Measurements from ENCODE around the gene CASTOR2.
A peak's percentile ranks its signal among the peaks of the same experiment; 100 is the strongest.
"Not testable (repeated sequence)": the region's sequence is repeated elsewhere in the genome, so short reads cannot be mapped to it uniquely, and the experiment has no call there.

Gene CASTOR2

DNA sequence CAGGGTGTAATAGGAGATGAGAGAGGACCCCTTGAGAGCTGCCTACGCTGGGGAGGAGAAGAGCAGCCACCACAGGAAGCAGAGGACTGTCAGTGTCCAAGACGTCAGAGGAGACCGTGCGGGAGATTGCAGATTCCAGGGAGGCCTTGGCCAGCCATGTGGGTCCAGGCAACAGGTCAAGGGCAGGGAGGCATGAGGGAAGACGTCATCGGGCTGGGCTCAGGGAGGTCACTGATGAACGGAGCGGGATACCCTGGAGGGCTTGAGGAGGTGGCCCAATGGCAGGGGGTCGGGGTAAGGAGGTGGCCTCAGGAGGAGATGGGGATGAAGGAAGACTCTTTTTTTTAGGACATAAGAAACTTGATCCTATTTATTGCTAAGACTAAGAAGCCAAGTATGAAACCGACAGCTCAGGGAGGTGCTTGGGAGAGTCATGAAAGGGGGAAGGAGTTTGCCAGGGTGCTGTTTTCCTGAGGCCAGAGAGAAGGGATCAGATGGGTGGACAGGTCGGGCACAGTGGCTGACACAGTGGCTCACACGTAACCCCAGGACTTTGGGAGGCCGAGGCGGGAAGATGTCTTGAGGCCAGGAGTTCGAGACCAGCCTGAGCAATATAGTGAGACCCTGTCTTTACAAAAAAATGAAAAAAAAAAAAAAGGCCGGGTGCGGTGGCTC, 30.5 kb downstream of the CASTOR2 start:
- DNase-seq (ENCODE audit: low spot score) = not testable (repeated sequence)

DNA sequence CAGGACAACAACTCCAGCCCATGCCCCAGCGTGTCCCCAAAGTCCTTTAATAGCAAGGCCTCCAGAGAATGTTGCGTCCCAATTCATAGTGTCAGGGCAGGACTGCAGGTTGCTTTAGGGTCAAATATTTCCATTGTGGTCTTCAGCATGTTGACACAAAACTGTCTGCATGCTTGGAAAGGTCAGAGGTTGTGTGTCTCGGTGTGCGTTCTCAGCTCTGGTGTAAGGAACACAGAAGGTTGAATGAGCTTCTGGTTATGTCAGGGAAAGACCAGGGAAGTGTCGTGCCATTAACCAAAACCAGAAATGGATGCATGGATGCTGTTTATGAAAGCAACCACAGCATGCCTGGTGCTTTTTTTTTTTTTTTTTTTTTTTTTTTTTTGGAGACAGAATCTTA, 31.9 kb downstream of the CASTOR2 start:
- peak; percentile 33 for DNase-seq (ENCODE audit: low spot score)

DNA sequence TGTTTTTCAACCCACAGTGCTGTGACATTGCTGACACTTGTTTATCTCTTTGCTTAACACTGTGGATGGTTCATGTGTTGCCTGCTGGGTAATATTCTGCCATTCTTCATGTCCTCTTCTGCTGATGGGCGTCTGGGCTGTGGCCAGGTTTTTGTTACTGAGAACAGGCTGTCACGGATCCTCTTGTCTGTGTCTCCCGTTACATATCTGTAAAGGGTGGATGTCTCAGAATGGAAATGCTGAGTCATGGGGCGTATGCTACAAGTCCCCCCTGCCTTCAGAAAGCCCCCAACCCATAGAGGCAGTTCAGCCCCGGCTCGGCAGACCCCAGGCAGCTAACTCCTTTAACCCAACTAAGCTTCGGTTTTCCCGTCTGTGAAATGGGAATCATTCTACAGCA, 33.3 kb downstream of the CASTOR2 start:
- not testable (repeated sequence) for DNase-seq (ENCODE audit: low spot score)

DNA sequence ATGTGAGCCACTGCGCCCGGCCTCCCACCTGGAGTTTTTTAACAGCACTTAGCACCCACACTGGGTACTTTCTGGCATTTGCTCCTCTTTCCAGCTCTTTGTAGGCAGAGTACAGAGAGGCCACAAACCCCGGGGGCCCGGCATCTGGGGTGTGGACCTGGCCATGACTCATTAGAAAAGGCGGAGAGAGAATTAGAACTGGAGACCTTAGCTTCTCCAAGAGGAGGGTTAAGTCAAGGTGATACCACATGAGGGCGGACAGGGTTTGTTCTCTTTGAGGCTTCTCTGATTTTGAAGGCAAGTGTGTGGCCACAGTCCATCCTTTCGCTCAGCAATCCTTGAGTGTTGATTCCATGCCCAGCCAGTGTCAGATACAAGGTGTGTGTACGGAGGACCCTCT, 36.9 kb downstream of the CASTOR2 start:
- not testable (repeated sequence) for DNase-seq (ENCODE audit: low spot score)

DNA sequence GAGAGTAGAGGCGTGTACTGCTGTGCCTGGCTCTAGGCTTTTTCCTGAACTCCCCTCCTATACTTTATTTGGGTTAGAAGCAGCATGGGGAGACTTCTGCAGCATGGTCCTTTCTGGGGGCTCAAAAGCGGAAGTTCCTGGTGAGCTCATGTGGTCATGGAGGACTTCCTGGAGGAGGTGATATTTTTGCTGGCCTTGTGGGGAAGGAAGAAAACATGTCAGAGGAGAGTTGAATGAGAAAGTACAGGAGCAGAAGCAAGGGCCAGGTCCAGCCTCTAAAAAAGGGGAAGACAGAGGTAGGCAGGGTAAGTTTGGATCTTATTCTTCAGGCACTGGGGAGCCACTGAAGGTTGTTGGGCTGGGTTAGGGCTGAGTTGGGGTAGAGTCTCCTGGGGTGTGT, 45.5 kb downstream of the CASTOR2 start:
- no peak for DNase-seq (ENCODE audit: low spot score)

DNA sequence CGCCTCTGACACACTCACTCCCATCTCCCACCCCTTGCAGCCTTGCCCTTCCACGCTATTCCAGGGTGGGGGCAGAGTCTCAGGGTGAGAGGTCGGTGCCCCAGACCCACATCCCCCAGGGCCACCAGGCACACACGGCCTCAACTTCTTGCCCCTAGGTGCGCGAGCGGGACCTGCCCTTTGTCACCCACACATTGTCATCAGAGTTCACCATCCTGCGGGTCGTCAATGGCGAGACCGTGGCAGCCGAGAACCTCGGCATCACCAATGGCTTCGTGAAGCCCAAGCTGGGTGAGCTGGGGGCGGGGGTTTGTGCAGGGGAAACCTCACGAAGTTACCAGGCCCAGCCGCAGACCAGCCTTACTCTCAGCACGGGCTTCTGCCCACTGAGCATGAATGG, 53.3 kb downstream of the CASTOR2 start:
- no peak for DNase-seq (ENCODE audit: low spot score)

DNA sequence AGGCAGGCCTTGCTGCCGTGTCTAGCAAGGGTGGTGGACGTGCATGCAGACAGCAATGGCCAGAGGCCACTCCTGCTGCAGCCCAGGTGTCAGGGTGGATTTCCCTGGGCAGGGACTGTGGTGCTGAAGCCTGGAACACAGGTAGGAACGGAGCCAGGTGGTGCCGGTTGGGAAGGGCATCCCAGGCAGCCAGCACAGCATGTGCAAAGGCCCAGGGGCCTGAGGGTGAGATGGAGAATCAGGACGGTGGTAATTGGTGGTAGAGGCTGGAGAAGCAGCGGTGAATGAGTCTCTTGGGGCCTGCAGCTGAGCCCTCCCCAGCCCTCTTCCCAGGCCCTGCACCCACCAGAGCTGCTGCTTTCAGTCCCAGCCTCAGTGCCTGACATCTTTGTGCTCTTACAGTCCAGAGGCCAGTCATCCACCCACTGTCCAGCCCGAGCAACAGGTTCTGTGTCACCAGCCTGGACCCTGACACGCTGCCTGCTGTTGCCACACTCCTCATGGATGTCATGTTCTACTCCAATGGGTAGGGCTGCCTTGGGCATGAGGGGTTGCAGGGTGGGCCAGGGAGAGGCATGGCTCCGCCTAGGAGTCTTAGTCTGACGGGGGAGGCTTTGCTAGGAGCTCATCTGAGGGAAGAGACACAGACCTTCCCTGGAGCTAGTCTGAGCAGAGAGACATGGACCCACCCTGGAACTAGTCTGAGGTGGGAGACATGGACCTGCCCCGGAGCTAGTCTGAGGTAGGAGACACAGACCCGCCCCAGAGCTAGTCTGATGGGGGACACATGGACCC, 54.3 kb downstream of the CASTOR2 start:
- DNase-seq (ENCODE audit: low spot score) = no peak

DNA sequence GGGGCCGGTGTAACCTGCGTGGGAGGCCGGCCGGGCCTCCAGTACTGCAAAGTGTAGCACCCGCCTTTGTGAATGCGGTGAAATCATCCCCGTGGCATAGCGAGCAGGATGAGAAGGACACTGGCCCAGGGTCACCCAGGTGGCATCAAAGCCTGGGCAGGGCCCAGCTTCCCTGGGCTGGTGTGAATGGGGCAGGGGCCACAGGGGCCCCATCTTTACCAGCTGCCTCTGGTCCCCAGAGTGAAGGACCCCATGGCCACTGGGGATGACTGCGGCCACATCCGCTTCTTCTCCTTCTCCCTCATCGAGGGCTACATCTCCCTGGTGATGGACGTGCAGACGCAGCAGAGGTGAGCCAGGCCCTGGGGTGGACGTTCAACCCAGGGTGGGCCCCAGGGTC, 55.3 kb downstream of the CASTOR2 start:
- no peak for DNase-seq (ENCODE audit: low spot score)

DNA sequence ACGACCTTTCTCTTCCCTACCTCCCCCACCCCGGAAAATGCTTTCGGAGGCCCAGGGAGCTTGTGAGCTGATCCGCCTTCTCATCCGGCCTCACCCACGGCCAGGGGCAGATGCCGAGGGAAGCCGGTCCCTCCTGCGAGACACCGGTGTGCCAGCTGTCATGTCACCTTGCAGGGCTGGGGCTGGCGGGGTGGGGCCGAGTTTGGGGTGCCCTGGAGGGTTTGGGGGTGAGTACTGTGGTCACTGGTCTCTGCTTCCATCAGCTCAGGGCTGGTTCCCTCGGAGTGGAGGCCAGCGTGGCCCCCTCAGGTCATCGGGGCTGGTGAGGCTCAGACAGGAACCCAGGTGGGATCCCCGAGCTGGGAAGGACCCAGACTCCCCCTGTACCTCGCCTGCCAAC, 60.4 kb downstream of the CASTOR2 start:
- no peak for DNase-seq (ENCODE audit: low spot score)

DNA sequence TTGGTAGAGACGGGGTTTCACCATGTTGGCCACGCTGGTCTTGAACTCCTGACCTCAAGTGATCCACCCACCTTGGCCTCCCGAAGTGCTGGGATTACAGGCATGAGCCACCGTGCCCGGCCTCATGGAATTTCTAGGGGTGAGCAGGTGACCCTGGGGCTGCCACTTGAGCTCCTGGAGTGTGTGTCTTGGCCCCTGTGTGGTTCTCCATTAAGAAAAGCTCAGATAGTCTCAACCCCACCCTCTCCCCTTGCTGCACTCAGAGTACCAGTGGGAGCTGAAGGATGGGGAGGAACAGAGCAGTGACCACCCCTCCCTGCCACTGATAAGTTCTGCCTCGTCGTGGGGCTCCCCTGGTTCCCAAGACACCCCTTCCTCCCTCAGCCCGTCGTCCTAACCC, 63.8 kb downstream of the CASTOR2 start:
- DNase-seq (ENCODE audit: low spot score) = no peak

DNA sequence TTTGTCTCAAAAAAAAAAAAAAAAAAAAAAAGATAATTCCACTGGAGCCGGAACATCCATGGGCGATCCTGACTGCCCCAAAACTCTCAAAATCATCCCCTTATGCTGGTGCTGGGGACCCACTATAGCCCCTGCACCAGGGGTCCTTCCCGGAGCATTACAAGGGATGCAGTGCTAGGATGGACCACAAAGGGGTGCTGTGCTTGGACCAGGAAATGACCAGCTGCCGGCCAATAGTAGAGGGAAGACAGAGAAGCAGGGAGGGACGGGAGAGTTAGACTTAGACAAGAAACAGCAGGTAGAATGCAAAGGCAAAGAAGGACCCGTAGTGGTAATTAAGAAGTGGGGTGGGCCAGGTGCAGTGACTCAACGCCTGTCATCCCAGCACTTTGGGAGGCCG, 68.6 kb downstream of the CASTOR2 start:
- peak; percentile 49 for DNase-seq (ENCODE audit: low spot score)

DNA sequence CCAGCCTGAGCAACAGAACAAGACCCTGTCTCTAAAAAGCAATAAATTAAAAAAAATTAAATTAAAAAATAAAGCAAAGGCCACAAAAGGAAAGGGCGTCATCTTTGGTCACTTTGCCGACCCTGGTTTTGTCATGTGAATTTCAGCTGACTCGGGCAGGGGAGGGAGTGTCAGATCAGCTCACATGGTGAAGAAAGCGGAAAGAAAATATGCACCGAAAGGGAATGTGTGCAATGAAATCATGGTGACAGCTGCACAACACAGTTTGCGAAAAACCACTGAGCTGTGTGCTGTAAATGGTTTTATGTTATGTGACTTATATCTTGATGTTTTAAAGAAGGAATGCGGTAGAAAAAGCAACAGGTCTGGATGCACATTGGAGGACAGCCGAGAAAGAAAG, 69.3 kb downstream of the CASTOR2 start:
- DNase-seq (ENCODE audit: low spot score) = no peak

DNA sequence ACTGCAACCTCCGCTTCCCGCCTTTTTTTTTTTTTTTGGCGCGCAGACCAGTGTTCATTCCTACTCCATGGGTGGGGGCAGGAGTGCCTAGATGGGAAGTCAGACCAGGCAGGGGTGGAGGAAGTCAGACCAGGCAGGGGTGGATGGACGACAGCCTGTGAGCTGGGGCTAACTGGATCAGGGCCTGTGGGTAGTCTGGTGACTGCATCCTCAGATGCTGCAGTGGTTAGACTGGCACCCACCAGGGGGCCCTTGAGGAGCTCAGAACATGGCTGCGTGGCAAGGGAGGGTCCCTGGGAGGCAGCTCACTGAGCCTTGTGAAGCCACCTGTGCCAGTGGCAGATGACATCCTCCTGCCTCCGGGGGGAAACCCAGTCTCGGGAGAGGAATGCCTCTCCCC, 74.0 kb downstream of the CASTOR2 start:
- no peak for DNase-seq (ENCODE audit: low spot score)

DNA sequence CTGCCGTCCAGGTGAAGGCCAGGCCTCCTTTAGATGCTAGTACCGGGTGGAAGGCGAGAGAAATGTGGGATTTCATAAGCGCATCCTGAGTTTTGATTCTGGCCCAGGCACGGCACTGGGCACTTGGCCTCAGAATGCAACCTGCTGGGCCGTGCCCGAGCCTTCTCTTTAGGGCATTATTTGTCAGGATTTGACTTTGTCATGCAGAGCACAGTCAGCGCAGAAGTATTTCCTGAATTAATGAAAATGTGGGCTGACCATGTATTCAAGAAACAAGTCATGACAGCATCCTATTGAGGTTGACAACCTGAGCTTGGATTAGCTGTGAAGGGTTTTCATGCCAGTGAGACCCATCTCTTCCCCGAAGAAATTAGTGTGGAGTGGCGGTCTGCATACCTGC, 74.7 kb downstream of the CASTOR2 start:
- no peak for DNase-seq (ENCODE audit: low spot score)

DNA sequence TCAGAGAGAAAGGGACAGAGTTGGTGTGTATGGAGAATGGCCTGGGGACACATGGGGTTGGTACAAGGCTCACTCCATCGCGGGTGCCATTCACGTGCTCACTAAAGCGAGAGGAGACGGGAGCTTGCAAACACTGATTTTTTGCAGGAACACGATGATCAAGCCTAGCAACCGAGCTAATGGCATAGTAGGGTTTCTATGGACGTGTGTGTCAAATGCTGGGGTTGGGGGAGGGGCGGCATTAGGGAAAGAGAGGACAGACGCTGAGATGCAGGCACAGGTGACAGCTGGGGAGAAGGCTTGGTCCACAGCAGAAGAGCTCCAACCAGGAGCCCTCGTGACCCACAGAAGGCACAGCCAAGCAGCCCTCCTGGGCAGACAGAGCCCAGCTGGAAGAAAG, 75.2 kb downstream of the CASTOR2 start:
- DNase-seq (ENCODE audit: low spot score) = no peak

DNA sequence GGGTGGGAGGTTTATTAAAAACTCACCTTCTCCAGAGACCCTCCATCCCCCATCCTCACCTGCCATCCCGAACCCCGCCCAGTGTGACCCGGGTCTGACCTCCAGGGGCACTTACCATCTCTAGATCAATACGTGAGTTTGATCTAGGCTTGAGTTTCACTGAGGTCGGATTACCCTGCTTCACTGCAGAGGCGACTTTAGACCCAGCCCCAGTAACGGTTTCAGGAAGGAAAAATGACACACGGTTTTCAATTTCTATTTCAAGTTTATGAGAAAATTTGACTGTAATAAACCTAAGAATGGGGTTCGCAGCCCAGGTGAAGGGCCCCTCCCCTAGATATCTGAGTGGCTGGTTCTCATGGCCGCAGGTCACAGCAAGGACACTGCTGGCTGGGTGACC, 76.0 kb downstream of the CASTOR2 start:
- peak; percentile 43 for DNase-seq (ENCODE audit: low spot score)

DNA sequence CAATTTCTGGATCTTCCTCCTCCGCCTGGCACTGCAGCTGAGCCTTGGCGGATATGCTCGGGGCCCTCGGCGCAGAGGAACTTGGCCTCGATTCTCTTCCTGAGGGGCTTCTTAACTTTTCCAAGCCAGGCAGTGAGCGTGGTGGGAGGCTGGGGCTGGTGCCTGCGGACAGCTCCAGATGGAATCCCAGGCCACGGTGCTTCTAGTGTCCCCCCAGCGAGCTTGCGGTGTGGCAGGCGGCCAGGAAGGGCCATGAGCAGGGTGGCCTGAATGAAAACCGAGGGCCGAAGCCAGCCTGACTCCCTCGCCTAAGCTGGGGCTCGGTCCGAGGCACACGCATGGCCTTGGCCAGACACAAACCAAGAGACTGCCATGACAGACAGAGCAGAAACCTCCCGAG, 77.8 kb downstream of the CASTOR2 start:
- DNase-seq (ENCODE audit: low spot score) = no peak

DNA sequence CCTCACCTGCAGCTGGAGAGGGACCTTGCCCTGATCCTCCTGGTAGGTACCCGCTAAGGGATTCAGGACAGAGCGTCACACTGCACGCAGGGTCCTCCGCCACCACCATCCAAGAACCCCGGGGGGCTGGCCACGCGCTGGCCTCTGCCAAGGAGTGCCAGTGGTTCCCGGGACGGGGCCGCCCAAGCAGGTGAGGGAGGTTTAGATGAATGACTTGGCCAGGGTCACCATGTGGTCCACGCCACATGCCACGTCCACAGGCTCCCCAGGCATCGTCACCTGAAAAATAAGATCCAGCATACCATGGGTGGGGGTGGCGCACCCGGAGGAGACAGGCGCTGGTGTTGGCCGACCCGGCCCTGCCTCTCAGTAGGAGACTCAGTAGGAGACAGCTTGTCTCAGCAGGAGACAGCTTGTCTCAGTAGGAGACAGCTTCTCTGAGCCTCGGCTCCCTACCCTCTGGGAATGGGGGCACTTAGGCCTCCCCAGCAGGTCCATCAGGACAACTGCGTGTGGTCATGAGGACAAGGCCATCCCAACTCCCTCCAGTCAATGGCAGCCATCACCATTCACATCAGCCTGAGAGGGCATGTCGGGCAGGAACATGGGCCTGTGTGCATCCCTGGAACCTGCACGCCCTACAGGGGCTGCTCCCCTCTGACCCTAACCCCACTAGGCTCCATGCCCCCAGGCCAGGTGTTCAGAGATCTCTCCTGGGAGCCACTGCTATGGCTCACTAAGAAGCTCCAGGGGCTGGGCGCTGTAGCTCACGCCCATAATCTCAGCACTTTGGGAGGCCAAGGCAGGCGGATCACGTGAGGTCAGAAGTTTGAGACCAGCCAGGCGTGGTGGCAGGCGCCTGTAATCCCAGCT, 78.6 kb downstream of the CASTOR2 start:
- no peak for DNase-seq (ENCODE audit: low spot score)

DNA sequence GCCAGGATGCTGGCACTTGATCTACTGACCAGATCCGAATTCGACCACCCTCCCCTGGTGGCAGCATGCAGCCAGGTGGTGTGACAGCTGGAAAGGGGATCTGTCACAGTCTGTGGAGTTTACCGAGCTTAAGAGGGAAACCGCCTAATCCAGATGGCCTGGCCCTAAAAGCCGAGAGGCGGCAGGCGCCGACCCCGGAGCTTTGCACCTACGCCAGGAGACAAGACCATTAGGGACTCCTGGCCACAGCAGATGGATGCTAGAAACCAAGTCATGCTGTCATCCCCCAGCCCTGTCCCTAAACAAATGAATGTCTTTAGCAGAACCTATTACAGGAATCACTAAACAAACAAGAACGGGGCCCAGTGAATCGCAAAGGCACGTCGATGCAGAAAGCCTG, 81.4 kb downstream of the CASTOR2 start:
- DNase-seq (ENCODE audit: low spot score) = no peak

DNA sequence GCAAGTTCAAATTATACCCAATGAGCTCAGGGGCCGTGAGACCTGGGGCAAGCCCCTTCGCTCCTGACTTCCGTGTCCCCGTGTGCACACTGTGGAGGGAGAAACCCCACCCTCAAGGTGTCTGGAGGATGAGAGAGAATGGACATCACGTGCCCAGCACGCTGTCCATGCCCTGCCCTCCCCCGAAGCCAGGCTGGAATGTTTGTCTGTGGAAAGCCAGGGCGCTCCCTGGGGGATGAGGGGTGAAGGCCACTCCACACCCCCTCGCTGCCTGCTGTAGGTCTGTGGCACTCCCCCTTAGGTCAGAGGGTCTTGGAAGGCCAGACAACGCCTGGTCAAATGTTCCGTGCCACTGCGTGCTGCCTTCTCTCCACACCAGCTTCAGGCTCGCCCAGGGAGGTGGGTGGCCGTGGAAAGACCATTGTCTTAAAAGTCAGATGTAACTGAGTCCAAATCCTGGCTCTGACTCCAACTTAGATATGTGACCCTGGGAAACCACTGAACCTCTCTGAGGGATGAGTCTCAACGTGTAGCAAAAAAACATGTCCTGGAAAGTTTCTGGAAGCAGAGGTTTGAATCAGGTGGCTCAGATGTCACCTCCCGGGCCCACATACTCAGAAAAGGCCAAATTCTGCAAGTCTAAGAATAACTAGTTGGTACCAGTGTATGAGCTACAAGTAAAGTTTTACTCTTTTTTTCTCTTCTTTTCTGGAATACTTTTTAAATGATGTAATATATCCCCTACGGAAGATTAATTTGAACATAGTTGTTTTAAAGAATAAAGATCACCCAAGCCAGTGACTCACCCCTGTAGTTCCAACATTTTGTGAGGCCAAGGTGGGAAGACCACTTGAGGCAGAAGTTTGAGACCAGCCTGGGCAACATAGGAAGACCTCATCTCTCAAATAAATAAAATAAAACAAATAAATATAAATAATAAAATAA, 84.2 kb downstream of the CASTOR2 start:
- no peak for DNase-seq (ENCODE audit: low spot score)

DNA sequence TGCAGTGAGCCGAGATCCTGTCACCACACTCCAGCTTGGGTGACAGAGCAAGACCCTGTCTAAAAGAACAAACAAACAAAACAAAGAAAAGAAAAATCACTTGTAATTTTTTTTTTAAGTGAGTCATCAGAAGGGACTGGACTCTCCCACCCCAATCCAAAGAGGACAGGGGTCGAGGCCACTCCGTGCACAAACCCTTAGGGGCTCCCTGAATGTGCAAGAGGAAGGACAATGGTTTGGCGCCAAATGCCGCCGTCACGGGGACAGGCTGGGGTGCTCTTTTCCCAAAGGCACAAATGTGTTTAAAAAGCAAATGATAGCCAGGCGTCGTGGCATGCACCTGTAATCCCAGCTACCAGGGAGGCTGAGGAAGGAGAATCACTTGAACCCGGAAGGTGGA, 85.3 kb downstream of the CASTOR2 start:
- DNase-seq (ENCODE audit: low spot score) = no peak

DNA sequence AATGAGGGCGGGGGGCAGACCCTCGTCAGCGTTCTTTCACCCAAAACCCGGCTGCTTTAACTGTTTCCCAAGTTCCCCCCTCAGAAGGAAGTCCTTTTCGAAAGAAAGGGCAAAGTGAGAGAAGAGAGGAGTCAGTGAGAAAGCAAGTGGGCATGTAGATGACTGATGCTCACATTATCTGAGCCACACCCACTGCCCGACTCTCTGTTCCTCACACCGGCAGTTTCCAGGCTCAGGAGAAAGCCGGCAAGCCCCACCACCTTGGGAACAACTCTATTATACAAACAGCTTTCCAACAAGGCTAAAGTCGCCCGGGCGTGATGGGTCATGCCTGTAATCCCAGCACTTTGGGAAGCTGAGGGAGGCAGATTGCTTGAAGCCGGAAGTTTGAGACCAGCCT, 86.0 kb downstream of the CASTOR2 start:
- DNase-seq (ENCODE audit: low spot score) = no peak
